ENCODE results near the gene TMEM272.
A peak's percentile ranks its signal among the peaks of the same experiment; 100 is the strongest.

The TMEM272 gene

GRCh38 chr13:51858433-51859247 lies 13.7 kb upstream of the TMEM272 start:
- in situ Hi-C loops (cut with MboI; ENCODE audit: low pct_unique_long_range_greater_than_20kb, low sequenced_read_pairs, unreplicated experiment), result no loop called here
- DNase-seq (ENCODE audit: low spot score), result no peak
- no peak for TF ChIP-seq CTCF (IDR thresholded peaks at IDR 0.05; ENCODE audit: extremely low read depth, insufficient read depth, missing control alignments)

GRCh38 chr13:51856998-51857397 lies 12.0 kb upstream of the TMEM272 start:
- in situ Hi-C loops (cut with MboI; ENCODE audit: low pct_unique_long_range_greater_than_20kb, low sequenced_read_pairs, unreplicated experiment), result no loop called here
- DNase-seq (ENCODE audit: low spot score), result no peak
- no peak for TF ChIP-seq CTCF (IDR thresholded peaks at IDR 0.05; ENCODE audit: extremely low read depth, insufficient read depth, missing control alignments)

GRCh38 chr13:51856027-51856736 lies 11.2 kb upstream of the TMEM272 start:
- in situ Hi-C loops (cut with MboI; ENCODE audit: low pct_unique_long_range_greater_than_20kb, low sequenced_read_pairs, unreplicated experiment), result no loop called here
- TF ChIP-seq CTCF (IDR thresholded peaks at IDR 0.05; ENCODE audit: extremely low read depth, insufficient read depth, missing control alignments), result no peak
- DNase-seq (ENCODE audit: low spot score), result no peak

- TF ChIP-seq CTCF (IDR thresholded peaks at IDR 0.05; ENCODE audit: extremely low read depth, insufficient read depth, missing control alignments), result peak; percentile 73
- DNase-seq (ENCODE audit: low spot score), result peak; percentile 55
- in situ Hi-C loops (cut with MboI; ENCODE audit: low pct_unique_long_range_greater_than_20kb, low sequenced_read_pairs, unreplicated experiment), result no loop called here
Observed at GRCh38 chr13:51849145-51850101, 4.4 kb upstream of the TMEM272 start.

- in situ Hi-C loops (cut with MboI; ENCODE audit: low pct_unique_long_range_greater_than_20kb, low sequenced_read_pairs, unreplicated experiment), result no loop called here
- no peak for TF ChIP-seq CTCF (IDR thresholded peaks at IDR 0.05; ENCODE audit: extremely low read depth, insufficient read depth, missing control alignments)
- DNase-seq (ENCODE audit: low spot score), result no peak
Observed at GRCh38 chr13:51848674-51849073, 3.7 kb upstream of the TMEM272 start.

- TF ChIP-seq CTCF (IDR thresholded peaks at IDR 0.05; ENCODE audit: extremely low read depth, insufficient read depth, missing control alignments), result no peak
Observed at GRCh38 chr13:51846756-51847155, 1.8 kb upstream of the TMEM272 start.

More at GRCh38 chr13:51846756-51847155, 1.8 kb upstream of the TMEM272 start:
- in situ Hi-C loops (cut with MboI; ENCODE audit: low pct_unique_long_range_greater_than_20kb, low sequenced_read_pairs, unreplicated experiment), result no loop called here
- no peak for DNase-seq (ENCODE audit: low spot score)

All from GM13977 (cell line).